T follicular helper cell (primary cell): Measurements from ENCODE around the gene PRXL2B.

Experiments
- DNase-seq: peaks from one replicate; pipeline ENCODE4 v3.0.0-alpha.2; 2020; ENCODE audit warnings: low read depth

The PRXL2B gene

GRCh38 chr1:2597441-2598328, 11.1 kb downstream of the PRXL2B start:
- no peak for DNase-seq

- DNase-seq = no peak
These were observed 11.9 kb downstream of the PRXL2B start for GRCh38 chr1:2598329-2598931.

- DNase-seq = no peak
These were observed 15.2 kb downstream of the PRXL2B start for GRCh38 chr1:2601721-2602303.

GRCh38 chr1:2602311-2602835, 15.8 kb downstream of the PRXL2B start:
- DNase-seq = no peak

GRCh38 chr1:2602866-2603520, 16.4 kb downstream of the PRXL2B start:
- DNase-seq = no peak

- DNase-seq = no peak
These were observed 17.1 kb downstream of the PRXL2B start for GRCh38 chr1:2603521-2604155.

GRCh38 chr1:2604156-2604843, 17.7 kb downstream of the PRXL2B start:
- DNase-seq = no peak

- DNase-seq = no peak
These were observed 18.4 kb downstream of the PRXL2B start for GRCh38 chr1:2604844-2605508.

GRCh38 chr1:2605509-2606395, 19.2 kb downstream of the PRXL2B start:
- no peak for DNase-seq

- no peak for DNase-seq
These were observed 19.9 kb downstream of the PRXL2B start for GRCh38 chr1:2606396-2606880.

- no peak for DNase-seq
These were observed 20.5 kb downstream of the PRXL2B start for GRCh38 chr1:2606881-2607621.

- no peak for DNase-seq
These were observed 21.1 kb downstream of the PRXL2B start for GRCh38 chr1:2607641-2608091.

- DNase-seq = no peak
These were observed 22.9 kb downstream of the PRXL2B start for GRCh38 chr1:2609319-2610035.

GRCh38 chr1:2610036-2610959, 23.7 kb downstream of the PRXL2B start:
- DNase-seq = no peak

GRCh38 chr1:2611031-2611501, 24.5 kb downstream of the PRXL2B start:
- DNase-seq = no peak

GRCh38 chr1:2611621-2612437, 25.3 kb downstream of the PRXL2B start:
- DNase-seq = no peak
